HepG2 (cell line): Measurements from ENCODE around the gene PSKH1. TPM values are rescaled to one million over a fixed set of nuclear protein-coding genes. Genes with fewer than 3 reads are reported as not detected.
A peak's percentile ranks its signal among the peaks of the same experiment; 100 is the strongest.

Source experiments
- ELF1 ChIP-seq: sonication (generic); formaldehyde crosslinking; IDR thresholded peaks from 2 replicates; pipeline ENCODE4 v1.4.0; 2020; ENCODE audit warnings: missing genetic modification reagents
- ETV5 ChIP-seq: IDR thresholded peaks from 2 replicates; pipeline ENCODE4 v1.6.1; 2018; ENCODE audit warnings: missing biosample characterization, missing genetic modification reagents, inconsistent platforms, borderline replicate concordance
- NR2C2 ChIP-seq: sonication (generic); formaldehyde crosslinking; IDR thresholded peaks from 2 replicates; pipeline ENCODE4 v1.4.0; 2020; ENCODE audit warnings: missing genetic modification reagents, mild to moderate bottlenecking, moderate library complexity, borderline replicate concordance
- PAF1 ChIP-seq: IDR thresholded peaks from 2 replicates; pipeline ENCODE4 v1.6.1; 2016; ENCODE audit warnings: missing genetic modification reagents, missing compliant biosample characterization
- RXRA ChIP-seq: sonication (generic); formaldehyde crosslinking; IDR thresholded peaks from 2 replicates; pipeline ENCODE4 v1.5.1; 2020; ENCODE audit warnings: missing genetic modification reagents
- SRSF9 ChIP-seq: fragments of 200-400 bp; formaldehyde crosslinking; IDR thresholded peaks from 2 replicates; pipeline ENCODE4 v1.6.1; 2018; ENCODE audit warnings: borderline replicate concordance, mild to moderate bottlenecking, low read depth, low read length; ENCODE audit not compliant: insufficient read depth, poor library complexity, severe bottlenecking
- polyA plus RNA-seq, 8 experiments: library from polyadenylated mRNA; depleted of rRNA in 3 of 8; stranded (reverse) in 7 of 8; unstranded in 1 of 8; fragments of >200 nt; fragmentation: Illumina TruSeq in 4 of 8; extraction: Trizol in 4 of 8; gene quantifications; 2 replicates each; pipeline versions ENCODE4 v1.2.1 to v1.2.3, GENCODE V29; 2011 to 2016; ENCODE audit warnings: low read depth in 4 of 8, missing spikeins in 1 of 8, mixed read lengths in 1 of 8; ENCODE audit not compliant: insufficient read depth in 1 of 8
- total RNA-seq, 5 experiments: library from RNA; depleted of rRNA; stranded (reverse); fragments of >200 nt; fragmentation: Illumina TruSeq; extraction: Trizol; gene quantifications; 2 replicates each; pipeline ENCODE4 v1.2.3, GENCODE V29; 2016; ENCODE audit warnings: low read depth in 1 of 5
- TF ChIP-seq, protein P1 (sequence below): sonication (generic); formaldehyde crosslinking; IDR thresholded peaks from 2 replicates; pipeline ENCODE4 v1.8.1; 2022; ENCODE audit warnings: low read depth, mild to moderate bottlenecking, missing genetic modification reagents
- TF ChIP-seq, protein P2 (sequence below): sonication (generic); formaldehyde crosslinking; IDR thresholded peaks from 2 replicates; pipeline ENCODE4 v1.4.0; 2020; ENCODE audit warnings: mild to moderate bottlenecking, low read depth, missing genetic modification reagents
- TF ChIP-seq, protein P3 (sequence below): sonication (generic); formaldehyde crosslinking; IDR thresholded peaks from 2 replicates; pipeline ENCODE4 v1.4.0; 2020; ENCODE audit warnings: missing genetic modification reagents, mild to moderate bottlenecking, borderline replicate concordance

Gene PSKH1
- total and polyA plus RNA-seq, 2 of the 13 experiments (the other 11 are each of a cell fraction or from before 2014, with no cell fraction given), result 8.4 to 19.1 TPM

DNA sequence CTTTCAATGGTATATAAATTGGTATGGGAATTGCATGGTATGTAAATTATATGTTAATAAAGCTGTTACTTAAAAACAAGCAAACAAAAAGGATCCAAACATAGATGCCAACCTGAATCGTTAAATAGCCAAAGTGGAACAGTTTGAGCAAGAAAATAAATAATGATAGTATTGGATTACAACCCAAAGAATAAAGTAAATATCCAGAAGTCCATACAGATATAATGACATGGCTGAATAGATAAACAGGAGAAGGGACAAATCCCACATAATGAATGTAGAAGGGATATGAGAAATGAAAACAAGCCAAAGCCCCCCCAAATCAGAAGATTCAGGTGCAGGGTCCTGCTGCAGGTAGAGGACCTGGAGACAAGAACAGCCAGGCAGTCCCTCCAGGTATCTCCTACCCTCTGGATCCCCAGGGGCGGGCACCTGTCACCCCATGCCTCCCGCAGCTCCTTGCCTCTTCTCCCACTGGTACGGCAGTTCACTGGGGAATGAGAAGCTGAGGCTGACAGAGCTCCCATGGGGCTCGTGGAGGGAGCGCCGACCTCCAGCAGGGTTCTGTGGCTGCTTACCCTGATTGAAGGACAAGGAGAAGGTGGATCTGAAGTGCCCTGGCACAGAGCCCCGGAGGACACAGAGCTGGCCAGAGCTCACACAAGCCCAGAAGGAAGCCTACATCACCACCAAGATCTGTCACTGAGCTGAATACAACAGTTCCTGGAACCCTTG lies 60.8 kb downstream of the PSKH1 start (continued):
- TF ChIP-seq, protein P1, sequence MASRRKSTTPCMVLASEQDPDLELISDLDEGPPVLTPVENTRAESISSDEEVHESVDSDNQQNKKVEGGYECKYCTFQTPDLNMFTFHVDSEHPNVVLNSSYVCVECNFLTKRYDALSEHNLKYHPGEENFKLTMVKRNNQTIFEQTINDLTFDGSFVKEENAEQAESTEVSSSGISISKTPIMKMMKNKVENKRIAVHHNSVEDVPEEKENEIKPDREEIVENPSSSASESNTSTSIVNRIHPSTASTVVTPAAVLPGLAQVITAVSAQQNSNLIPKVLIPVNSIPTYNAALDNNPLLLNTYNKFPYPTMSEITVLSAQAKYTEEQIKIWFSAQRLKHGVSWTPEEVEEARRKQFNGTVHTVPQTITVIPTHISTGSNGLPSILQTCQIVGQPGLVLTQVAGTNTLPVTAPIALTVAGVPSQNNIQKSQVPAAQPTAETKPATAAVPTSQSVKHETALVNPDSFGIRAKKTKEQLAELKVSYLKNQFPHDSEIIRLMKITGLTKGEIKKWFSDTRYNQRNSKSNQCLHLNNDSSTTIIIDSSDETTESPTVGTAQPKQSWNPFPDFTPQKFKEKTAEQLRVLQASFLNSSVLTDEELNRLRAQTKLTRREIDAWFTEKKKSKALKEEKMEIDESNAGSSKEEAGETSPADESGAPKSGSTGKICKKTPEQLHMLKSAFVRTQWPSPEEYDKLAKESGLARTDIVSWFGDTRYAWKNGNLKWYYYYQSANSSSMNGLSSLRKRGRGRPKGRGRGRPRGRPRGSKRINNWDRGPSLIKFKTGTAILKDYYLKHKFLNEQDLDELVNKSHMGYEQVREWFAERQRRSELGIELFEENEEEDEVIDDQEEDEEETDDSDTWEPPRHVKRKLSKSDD, result no peak
- TF ChIP-seq SRSF9, result no peak
- TF ChIP-seq, protein P2, sequence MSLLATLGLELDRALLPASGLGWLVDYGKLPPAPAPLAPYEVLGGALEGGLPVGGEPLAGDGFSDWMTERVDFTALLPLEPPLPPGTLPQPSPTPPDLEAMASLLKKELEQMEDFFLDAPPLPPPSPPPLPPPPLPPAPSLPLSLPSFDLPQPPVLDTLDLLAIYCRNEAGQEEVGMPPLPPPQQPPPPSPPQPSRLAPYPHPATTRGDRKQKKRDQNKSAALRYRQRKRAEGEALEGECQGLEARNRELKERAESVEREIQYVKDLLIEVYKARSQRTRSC, result no peak
- no peak for TF ChIP-seq ELF1 (CRISPR knock-in tag)
- TF ChIP-seq ETV5 (CRISPR knock-in tag), result no peak
- TF ChIP-seq NR2C2 (CRISPR knock-in tag), result no peak
- 0 out of 2 replicates have a peak, but pooled peaks have one; percentile 23 for TF ChIP-seq RXRA
- 0 out of 2 replicates have a peak, but pooled peaks have one; percentile 52 for TF ChIP-seq PAF1
- TF ChIP-seq, protein P3, sequence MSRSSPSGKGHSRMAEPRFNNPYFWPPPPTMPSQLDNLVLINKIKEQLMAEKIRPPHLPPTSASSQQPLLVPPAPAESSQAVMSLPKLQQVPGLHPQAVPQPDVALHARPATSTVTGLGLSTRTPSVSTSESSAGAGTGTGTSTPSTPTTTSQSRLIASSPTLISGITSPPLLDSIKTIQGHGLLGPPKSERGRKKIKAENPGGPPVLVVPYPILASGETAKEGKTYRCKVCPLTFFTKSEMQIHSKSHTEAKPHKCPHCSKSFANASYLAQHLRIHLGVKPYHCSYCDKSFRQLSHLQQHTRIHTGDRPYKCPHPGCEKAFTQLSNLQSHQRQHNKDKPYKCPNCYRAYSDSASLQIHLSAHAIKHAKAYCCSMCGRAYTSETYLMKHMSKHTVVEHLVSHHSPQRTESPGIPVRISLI (CRISPR knock-in tag), result no peak
